ENCODE data around the gene BMPER. TPM values are rescaled to one million over a fixed set of nuclear protein-coding genes. Genes with fewer than 3 reads are reported as not detected.

Gene BMPER
- total RNA-seq, 1 experiment from 2014 or later: not detected

DNA sequence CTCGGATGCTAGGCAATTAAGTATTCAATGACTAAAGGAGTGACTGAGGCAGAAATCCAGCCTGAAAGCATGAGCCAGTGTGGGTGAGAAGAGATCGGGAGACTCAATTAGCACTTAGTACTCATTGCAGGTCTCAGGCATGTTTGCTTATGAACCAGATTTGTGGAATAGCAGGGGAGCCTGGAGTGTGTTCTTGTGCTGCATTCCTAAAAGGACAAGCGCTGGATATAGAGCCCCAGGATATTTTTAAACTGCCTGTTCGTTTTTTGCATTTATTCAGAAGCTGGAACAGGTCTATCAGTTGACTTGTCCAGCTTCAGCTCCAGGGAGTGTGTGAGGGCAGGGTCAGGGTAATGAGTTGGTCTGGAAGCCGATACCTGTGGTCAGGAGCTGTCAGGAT lies 120.3 kb downstream of the BMPER start:
- DNase-seq (ENCODE audit: low read depth, low spot score) (no peak), ATAC-seq (no peak)
- in situ Hi-C loops (cut with HindIII; ENCODE audit: low pct_unique_long_range_greater_than_20kb, low sequenced_read_pairs): no loop called here
- Histone ChIP-seq H3K4me3 (ENCODE audit: low read depth in 2 of 2, low read length in 2 of 2) (no peak overlapping the region), H3K27ac (ENCODE audit: low read length) (no peak overlapping the region), H3K36me3 (ENCODE audit: control insufficient read depth, insufficient read depth, low read length) (no peaks in the 10 kb centered on the region), H3K27me3 (ENCODE audit: control insufficient read depth, insufficient read depth, low read length) (no peaks in the 10 kb centered on the region), H3K9me3 (ENCODE audit: control insufficient read depth, insufficient read depth, low read depth, low read length) (no peaks in the 10 kb centered on the region), H3K4me1 (ENCODE audit: control insufficient read depth, insufficient read depth, low read length) (no peaks in the 10 kb centered on the region)
- ChIA-PET CTCF (no interaction called here), POLR2A (no interaction called here)
- BruUV-seq (replicated peaks): no TSS peak
- intact Hi-C loops (cut with micrococcal nuclease; ENCODE audit: unreplicated experiment): no loop called here
- TF ChIP-seq SIN3A (IDR thresholded peaks at IDR 0.05; ENCODE audit: borderline replicate concordance, insufficient read depth, low read depth, low read length) (no peak), TCF7L2 (IDR thresholded peaks at IDR 0.05; ENCODE audit: low read depth, low read length) (no peak)
- TF ChIP-seq, protein P1, sequence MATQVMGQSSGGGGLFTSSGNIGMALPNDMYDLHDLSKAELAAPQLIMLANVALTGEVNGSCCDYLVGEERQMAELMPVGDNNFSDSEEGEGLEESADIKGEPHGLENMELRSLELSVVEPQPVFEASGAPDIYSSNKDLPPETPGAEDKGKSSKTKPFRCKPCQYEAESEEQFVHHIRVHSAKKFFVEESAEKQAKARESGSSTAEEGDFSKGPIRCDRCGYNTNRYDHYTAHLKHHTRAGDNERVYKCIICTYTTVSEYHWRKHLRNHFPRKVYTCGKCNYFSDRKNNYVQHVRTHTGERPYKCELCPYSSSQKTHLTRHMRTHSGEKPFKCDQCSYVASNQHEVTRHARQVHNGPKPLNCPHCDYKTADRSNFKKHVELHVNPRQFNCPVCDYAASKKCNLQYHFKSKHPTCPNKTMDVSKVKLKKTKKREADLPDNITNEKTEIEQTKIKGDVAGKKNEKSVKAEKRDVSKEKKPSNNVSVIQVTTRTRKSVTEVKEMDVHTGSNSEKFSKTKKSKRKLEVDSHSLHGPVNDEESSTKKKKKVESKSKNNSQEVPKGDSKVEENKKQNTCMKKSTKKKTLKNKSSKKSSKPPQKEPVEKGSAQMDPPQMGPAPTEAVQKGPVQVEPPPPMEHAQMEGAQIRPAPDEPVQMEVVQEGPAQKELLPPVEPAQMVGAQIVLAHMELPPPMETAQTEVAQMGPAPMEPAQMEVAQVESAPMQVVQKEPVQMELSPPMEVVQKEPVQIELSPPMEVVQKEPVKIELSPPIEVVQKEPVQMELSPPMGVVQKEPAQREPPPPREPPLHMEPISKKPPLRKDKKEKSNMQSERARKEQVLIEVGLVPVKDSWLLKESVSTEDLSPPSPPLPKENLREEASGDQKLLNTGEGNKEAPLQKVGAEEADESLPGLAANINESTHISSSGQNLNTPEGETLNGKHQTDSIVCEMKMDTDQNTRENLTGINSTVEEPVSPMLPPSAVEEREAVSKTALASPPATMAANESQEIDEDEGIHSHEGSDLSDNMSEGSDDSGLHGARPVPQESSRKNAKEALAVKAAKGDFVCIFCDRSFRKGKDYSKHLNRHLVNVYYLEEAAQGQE (IDR thresholded peaks at IDR 0.05; ENCODE audit: insufficient read depth in 1 of 2, low read depth in 2 of 2, low read length in 1 of 2): no peak

DNA sequence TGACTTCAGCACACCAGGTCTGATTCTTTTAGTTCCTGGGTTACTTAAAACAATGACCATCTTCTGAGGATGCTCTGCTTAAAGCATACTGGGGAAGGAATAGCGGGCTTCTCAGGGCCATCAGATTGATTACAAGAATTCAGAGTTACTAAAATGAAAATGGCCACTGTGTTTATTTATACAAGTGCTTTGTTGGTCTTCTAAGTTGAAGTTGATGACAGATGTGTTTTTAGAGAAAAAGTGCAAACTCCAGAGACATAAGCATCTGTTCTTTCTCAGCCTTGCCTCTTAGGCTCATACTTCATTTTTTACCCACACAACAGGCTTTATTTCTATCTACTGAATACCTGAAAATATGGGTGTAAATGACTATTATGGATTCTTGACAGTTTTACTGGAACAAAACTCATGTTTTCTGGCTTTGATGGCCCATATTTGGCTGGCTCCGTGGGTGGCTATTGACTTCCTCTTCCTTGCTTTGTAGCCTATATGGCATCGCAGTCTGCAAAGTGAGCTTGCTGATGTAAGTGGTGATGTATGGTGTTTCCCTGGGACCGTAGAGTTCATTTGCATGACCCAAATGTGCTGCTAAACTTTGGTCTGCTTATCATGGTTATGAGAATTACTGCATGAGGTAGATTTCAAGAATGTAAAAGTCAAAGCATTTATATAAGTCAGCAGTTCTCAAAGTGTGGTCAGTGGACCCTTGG lies 121.3 kb downstream of the BMPER start:
- Histone ChIP-seq H3K27ac (ENCODE audit: low read length) (no peak overlapping the region), H3K27me3 (ENCODE audit: control insufficient read depth, insufficient read depth, low read length) (no peaks in the 10 kb centered on the region), H3K4me3 (ENCODE audit: low read depth in 2 of 2, low read length in 2 of 2) (no peak overlapping the region), H3K4me1 (ENCODE audit: control insufficient read depth, insufficient read depth, low read length) (no peaks in the 10 kb centered on the region), H3K9me3 (ENCODE audit: control insufficient read depth, insufficient read depth, low read depth, low read length) (no peaks in the 10 kb centered on the region), H3K36me3 (ENCODE audit: control insufficient read depth, insufficient read depth, low read length) (no peaks in the 10 kb centered on the region)
- POLR2A ChIA-PET: no interaction called here
- DNase-seq (ENCODE audit: low read depth, low spot score) (no peak), ATAC-seq (no peak)
- no TSS peak for BruUV-seq (replicated peaks)
- CTCF ChIA-PET: no interaction called here
- TF ChIP-seq, protein P1 (IDR thresholded peaks at IDR 0.05; ENCODE audit: insufficient read depth in 1 of 2, low read depth in 2 of 2, low read length in 1 of 2): no peak
- no peak for TF ChIP-seq TCF7L2 (IDR thresholded peaks at IDR 0.05; ENCODE audit: low read depth, low read length)
- TF ChIP-seq POLR2AphosphoS5 (IDR thresholded peaks at IDR 0.05; ENCODE audit: low read depth, low read length): no peak
- TF ChIP-seq SIN3A (IDR thresholded peaks at IDR 0.05; ENCODE audit: borderline replicate concordance, insufficient read depth, low read depth, low read length): no peak
- TF ChIP-seq, protein P2, sequence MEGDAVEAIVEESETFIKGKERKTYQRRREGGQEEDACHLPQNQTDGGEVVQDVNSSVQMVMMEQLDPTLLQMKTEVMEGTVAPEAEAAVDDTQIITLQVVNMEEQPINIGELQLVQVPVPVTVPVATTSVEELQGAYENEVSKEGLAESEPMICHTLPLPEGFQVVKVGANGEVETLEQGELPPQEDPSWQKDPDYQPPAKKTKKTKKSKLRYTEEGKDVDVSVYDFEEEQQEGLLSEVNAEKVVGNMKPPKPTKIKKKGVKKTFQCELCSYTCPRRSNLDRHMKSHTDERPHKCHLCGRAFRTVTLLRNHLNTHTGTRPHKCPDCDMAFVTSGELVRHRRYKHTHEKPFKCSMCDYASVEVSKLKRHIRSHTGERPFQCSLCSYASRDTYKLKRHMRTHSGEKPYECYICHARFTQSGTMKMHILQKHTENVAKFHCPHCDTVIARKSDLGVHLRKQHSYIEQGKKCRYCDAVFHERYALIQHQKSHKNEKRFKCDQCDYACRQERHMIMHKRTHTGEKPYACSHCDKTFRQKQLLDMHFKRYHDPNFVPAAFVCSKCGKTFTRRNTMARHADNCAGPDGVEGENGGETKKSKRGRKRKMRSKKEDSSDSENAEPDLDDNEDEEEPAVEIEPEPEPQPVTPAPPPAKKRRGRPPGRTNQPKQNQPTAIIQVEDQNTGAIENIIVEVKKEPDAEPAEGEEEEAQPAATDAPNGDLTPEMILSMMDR (IDR thresholded peaks at IDR 0.05): no peak
- in situ Hi-C loops (cut with HindIII; ENCODE audit: low pct_unique_long_range_greater_than_20kb, low sequenced_read_pairs): no loop called here
- intact Hi-C loops (cut with micrococcal nuclease; ENCODE audit: unreplicated experiment): no loop called here
